ENCODE measurements around the gene FKBP9. TPM values are rescaled to one million over a fixed set of nuclear protein-coding genes. Genes with fewer than 3 reads are reported as not detected.
"Not testable (repeated sequence)": the region's sequence is repeated elsewhere in the genome, so short reads cannot be mapped to it uniquely, and the experiment has no call there.

FKBP9 gene
- total and polyA plus RNA-seq, 2 donors (not counting 3 experiments of a cell fraction or from before 2014, with no cell fraction given), result 88.7 to 124 TPM

- H3K9me3 ChIP-seq (replicated peaks; ENCODE audit: control insufficient read depth, insufficient read depth, low read length); H3K4me2 ChIP-seq (ENCODE audit: insufficient read depth, low read length); DNase-seq (ENCODE audit: low read depth, low spot score); H3K36me3 ChIP-seq (ENCODE audit: control insufficient read depth in 2 of 2, extremely low read depth in 1 of 2, insufficient read depth in 2 of 2, low read length in 2 of 2); H2AFZ ChIP-seq (ENCODE audit: low read depth, low read length); H3K9ac ChIP-seq (replicated peaks; ENCODE audit: extremely low read depth, insufficient read depth, low read length); H3K27ac ChIP-seq (ENCODE audit: insufficient read depth, low read depth, low read length); intact Hi-C loops (cut with micrococcal nuclease); BruUV-seq (replicated peaks); POLR2A ChIA-PET; H4K20me1 ChIP-seq (replicated peaks; ENCODE audit: control insufficient read depth, extremely low read depth, insufficient read depth, low read length); H3K4me1 ChIP-seq (ENCODE audit: control insufficient read depth, extremely low read depth, insufficient read depth, low read length); H3K9me1 ChIP-seq (replicated peaks; ENCODE audit: control insufficient read depth, extremely low read depth, insufficient read depth, low read length); H3K27me3 ChIP-seq (ENCODE audit: control insufficient read depth in 2 of 2, insufficient read depth in 2 of 2, low read length in 2 of 2); H3K79me2 ChIP-seq (ENCODE audit: control insufficient read depth, insufficient read depth, low read length); FAIRE-seq; dilution Hi-C loops (cut with MboI; ENCODE audit: extremely low pct_ligation_motif_present, low sequenced_read_pairs); H3K4me3 ChIP-seq (replicated peaks in 1 of 3; ENCODE audit: insufficient read depth in 1 of 3, low read depth in 1 of 3, low read length in 3 of 3): not testable (repeated sequence)
- CTCF ChIA-PET, result interaction anchor here (0.6 kb wide), 1 partner anchor 105 kb away, joined by 3 read pairs; no protein-coding TSS in a partner anchor
These were observed 14.7 kb downstream of the FKBP9 start for GRCh38 chr7:32971967-32972366.

GRCh38 chr7:32977159-32977558, 19.9 kb downstream of the FKBP9 start:
- H2AFZ ChIP-seq (ENCODE audit: low read depth, low read length); dilution Hi-C loops (cut with MboI; ENCODE audit: extremely low pct_ligation_motif_present, low sequenced_read_pairs); BruUV-seq (replicated peaks); intact Hi-C loops (cut with micrococcal nuclease); FAIRE-seq; POLR2A ChIA-PET; H3K9ac ChIP-seq (replicated peaks; ENCODE audit: extremely low read depth, insufficient read depth, low read length); H4K20me1 ChIP-seq (replicated peaks; ENCODE audit: control insufficient read depth, extremely low read depth, insufficient read depth, low read length); H3K4me2 ChIP-seq (ENCODE audit: insufficient read depth, low read length); H3K79me2 ChIP-seq (ENCODE audit: control insufficient read depth, insufficient read depth, low read length); H3K4me3 ChIP-seq (replicated peaks in 1 of 3; ENCODE audit: insufficient read depth in 1 of 3, low read depth in 1 of 3, low read length in 3 of 3); H3K27ac ChIP-seq (ENCODE audit: insufficient read depth, low read depth, low read length); DNase-seq (ENCODE audit: low read depth, low spot score); H3K27me3 ChIP-seq (ENCODE audit: control insufficient read depth in 2 of 2, insufficient read depth in 2 of 2, low read length in 2 of 2); H3K4me1 ChIP-seq (ENCODE audit: control insufficient read depth, extremely low read depth, insufficient read depth, low read length); H3K36me3 ChIP-seq (ENCODE audit: control insufficient read depth in 2 of 2, extremely low read depth in 1 of 2, insufficient read depth in 2 of 2, low read length in 2 of 2); CTCF ChIA-PET; H3K9me1 ChIP-seq (replicated peaks; ENCODE audit: control insufficient read depth, extremely low read depth, insufficient read depth, low read length); H3K9me3 ChIP-seq (replicated peaks; ENCODE audit: control insufficient read depth, insufficient read depth, low read length): not testable (repeated sequence)

GRCh38 chr7:32979246-32979645, 22.0 kb downstream of the FKBP9 start:
- DNase-seq (ENCODE audit: low read depth, low spot score); POLR2A ChIA-PET; H3K9me1 ChIP-seq (replicated peaks; ENCODE audit: control insufficient read depth, extremely low read depth, insufficient read depth, low read length); H3K9me3 ChIP-seq (replicated peaks; ENCODE audit: control insufficient read depth, insufficient read depth, low read length); H3K79me2 ChIP-seq (ENCODE audit: control insufficient read depth, insufficient read depth, low read length); H2AFZ ChIP-seq (ENCODE audit: low read depth, low read length); H3K4me2 ChIP-seq (ENCODE audit: insufficient read depth, low read length); BruUV-seq (replicated peaks); H3K27ac ChIP-seq (ENCODE audit: insufficient read depth, low read depth, low read length); H4K20me1 ChIP-seq (replicated peaks; ENCODE audit: control insufficient read depth, extremely low read depth, insufficient read depth, low read length); intact Hi-C loops (cut with micrococcal nuclease); H3K4me1 ChIP-seq (ENCODE audit: control insufficient read depth, extremely low read depth, insufficient read depth, low read length); H3K9ac ChIP-seq (replicated peaks; ENCODE audit: extremely low read depth, insufficient read depth, low read length); CTCF ChIA-PET; H3K4me3 ChIP-seq (replicated peaks in 1 of 3; ENCODE audit: insufficient read depth in 1 of 3, low read depth in 1 of 3, low read length in 3 of 3); H3K36me3 ChIP-seq (ENCODE audit: control insufficient read depth in 2 of 2, extremely low read depth in 1 of 2, insufficient read depth in 2 of 2, low read length in 2 of 2); FAIRE-seq; H3K27me3 ChIP-seq (ENCODE audit: control insufficient read depth in 2 of 2, insufficient read depth in 2 of 2, low read length in 2 of 2); dilution Hi-C loops (cut with MboI; ENCODE audit: extremely low pct_ligation_motif_present, low sequenced_read_pairs): not testable (repeated sequence)

GRCh38 chr7:32979902-32980301, 22.7 kb downstream of the FKBP9 start:
- DNase-seq (ENCODE audit: low read depth, low spot score); POLR2A ChIA-PET; H4K20me1 ChIP-seq (replicated peaks; ENCODE audit: control insufficient read depth, extremely low read depth, insufficient read depth, low read length); dilution Hi-C loops (cut with MboI; ENCODE audit: extremely low pct_ligation_motif_present, low sequenced_read_pairs); H3K79me2 ChIP-seq (ENCODE audit: control insufficient read depth, insufficient read depth, low read length); H2AFZ ChIP-seq (ENCODE audit: low read depth, low read length); FAIRE-seq; H3K27me3 ChIP-seq (ENCODE audit: control insufficient read depth in 2 of 2, insufficient read depth in 2 of 2, low read length in 2 of 2); H3K9ac ChIP-seq (replicated peaks; ENCODE audit: extremely low read depth, insufficient read depth, low read length); H3K4me3 ChIP-seq (replicated peaks in 1 of 3; ENCODE audit: insufficient read depth in 1 of 3, low read depth in 1 of 3, low read length in 3 of 3); H3K27ac ChIP-seq (ENCODE audit: insufficient read depth, low read depth, low read length); BruUV-seq (replicated peaks); H3K9me3 ChIP-seq (replicated peaks; ENCODE audit: control insufficient read depth, insufficient read depth, low read length); CTCF ChIA-PET; H3K4me2 ChIP-seq (ENCODE audit: insufficient read depth, low read length); H3K4me1 ChIP-seq (ENCODE audit: control insufficient read depth, extremely low read depth, insufficient read depth, low read length); intact Hi-C loops (cut with micrococcal nuclease); H3K9me1 ChIP-seq (replicated peaks; ENCODE audit: control insufficient read depth, extremely low read depth, insufficient read depth, low read length); H3K36me3 ChIP-seq (ENCODE audit: control insufficient read depth in 2 of 2, extremely low read depth in 1 of 2, insufficient read depth in 2 of 2, low read length in 2 of 2): not testable (repeated sequence)

Data from endothelial cell of umbilical vein (primary cell).